Stomach smooth muscle (tissue), 2 donors: ENCODE results near the gene RPS6KA2.

Experiments used
- H3K27ac ChIP-seq: one replicate; pipeline ENCODE4 v1.7.0; 2013; ENCODE audit warnings: mild to moderate bottlenecking, low read length, inconsistent platforms
- H3K27me3 ChIP-seq, 2 donors: one replicate each; pipeline ENCODE4 v1.7.0; 2013; ENCODE audit warnings: low read length in 2 of 2; ENCODE audit not compliant: insufficient read depth in 2 of 2, control insufficient read depth in 1 of 2
- H3K36me3 ChIP-seq, 2 donors: one replicate each; pipeline ENCODE4 v1.7.0; 2013; ENCODE audit warnings: low read length in 2 of 2; ENCODE audit not compliant: control insufficient read depth in 2 of 2, insufficient read depth in 2 of 2
- H3K4me1 ChIP-seq: one replicate; pipeline ENCODE4 v1.7.0; 2013; ENCODE audit warnings: low read length; ENCODE audit not compliant: control insufficient read depth, insufficient read depth
- H3K4me3 ChIP-seq, 2 donors: one replicate each; pipeline ENCODE4 v1.7.0; 2013; ENCODE audit warnings: low read length in 2 of 2
- H3K9ac ChIP-seq, 2 donors: one replicate each; pipeline ENCODE4 v1.7.0; 2013; ENCODE audit warnings: low read length in 2 of 2, mild to moderate bottlenecking in 1 of 2
- H3K9me3 ChIP-seq, 2 donors: one replicate each; pipeline ENCODE4 v1.7.0; 2013; ENCODE audit warnings: low read length in 2 of 2; ENCODE audit not compliant: control insufficient read depth in 2 of 2
- donor health status: healthy.
- donor health status: Pancreatic carcinoma.

Gene RPS6KA2

DNA sequence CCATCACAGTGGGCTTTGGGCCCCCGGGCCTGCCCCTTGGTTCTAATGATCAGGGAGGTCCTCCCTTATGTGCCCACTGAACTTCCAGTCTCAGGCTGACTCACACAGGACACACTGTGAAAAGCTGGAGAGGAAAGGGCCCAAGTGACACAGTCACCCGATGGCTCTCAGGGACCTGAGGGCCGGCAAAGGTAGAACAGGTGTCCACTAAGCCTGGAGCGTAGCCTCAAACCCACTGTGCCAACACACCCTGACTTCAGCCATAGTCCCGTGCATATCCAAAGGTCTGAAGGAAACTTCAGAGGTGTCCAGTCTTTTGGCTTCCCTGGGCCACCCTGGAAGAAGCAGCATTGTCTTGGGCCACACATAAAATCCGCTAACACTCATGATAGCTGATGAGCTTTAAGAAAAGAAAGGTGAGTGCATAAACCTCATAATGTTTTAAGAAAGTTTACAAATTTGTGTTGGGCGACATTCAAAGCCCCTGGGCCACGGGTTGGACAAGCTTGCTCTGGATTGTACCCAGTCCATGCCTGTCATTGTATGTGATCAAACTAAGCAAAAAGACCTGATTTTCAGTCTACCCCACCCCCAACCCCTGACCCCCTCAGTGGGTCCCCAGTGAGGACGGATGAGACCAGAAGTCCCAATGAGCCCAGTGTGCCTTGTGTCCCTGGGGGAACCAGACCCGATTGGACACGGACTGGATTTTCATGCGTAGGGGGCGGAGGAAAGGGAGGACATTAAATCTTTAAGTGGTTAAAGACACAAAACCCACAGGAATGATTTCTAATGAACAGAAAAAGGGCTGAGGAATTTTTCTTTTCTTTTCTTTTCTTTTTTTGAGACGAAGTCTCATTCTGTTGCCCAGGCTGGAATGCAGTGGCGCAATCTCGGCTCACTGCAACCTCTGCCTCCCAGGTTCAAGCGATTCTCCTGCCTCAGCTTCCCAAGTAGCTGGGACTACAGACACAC is 46.7 kb downstream of the RPS6KA2 start:
- no peak overlapping the region for H3K9ac ChIP-seq
- peaks cover 6% of the 10 kb centered on the region for H3K4me1 ChIP-seq
- no peak overlapping the region for H3K27ac ChIP-seq
- no peaks in the 10 kb centered on the region for H3K27me3 ChIP-seq
- no peak overlapping the region for H3K4me3 ChIP-seq
- peaks cover 0 to 3% of the 10 kb centered on the region in 2 donors for H3K36me3 ChIP-seq
- no peaks in the 10 kb centered on the region for H3K9me3 ChIP-seq

DNA sequence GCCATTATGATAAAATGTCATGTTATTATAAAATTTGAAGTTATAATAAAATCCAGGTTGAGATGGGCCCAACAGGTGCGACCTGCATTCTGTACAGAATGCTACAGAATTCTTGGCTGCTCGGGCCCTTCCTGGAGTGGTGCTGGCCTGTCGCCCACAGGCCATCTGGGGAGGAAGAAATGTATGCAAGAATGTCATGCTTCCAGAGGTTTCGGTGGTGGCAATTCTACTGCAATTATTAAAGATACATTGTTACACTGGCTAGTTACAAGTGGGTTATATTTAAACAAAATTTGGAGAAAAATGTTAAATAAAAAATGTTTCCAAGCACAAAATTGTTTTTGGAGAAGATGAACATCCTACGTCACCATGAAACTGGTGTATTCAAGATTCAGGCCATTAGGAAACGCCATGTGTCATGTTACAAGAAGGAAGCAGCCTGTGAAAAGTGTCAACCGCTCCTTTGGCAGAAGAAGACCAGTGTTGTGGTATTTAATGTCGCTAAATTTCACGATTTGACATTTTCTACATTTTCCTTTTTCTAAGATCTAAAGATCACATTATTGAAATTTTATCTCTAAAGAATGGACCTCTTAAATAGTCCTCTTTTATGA is 47.7 kb downstream of the RPS6KA2 start:
- Histone ChIP-seq H3K27me3 (no peaks in the 10 kb centered on the region), H3K9ac (no peak overlapping the region), H3K9me3 (no peaks in the 10 kb centered on the region), H3K4me1 (peaks cover 6% of the 10 kb centered on the region), H3K36me3 (peaks cover 0 to 3% of the 10 kb centered on the region in 2 donors), H3K27ac (no peak overlapping the region), H3K4me3 (no peak overlapping the region)

DNA sequence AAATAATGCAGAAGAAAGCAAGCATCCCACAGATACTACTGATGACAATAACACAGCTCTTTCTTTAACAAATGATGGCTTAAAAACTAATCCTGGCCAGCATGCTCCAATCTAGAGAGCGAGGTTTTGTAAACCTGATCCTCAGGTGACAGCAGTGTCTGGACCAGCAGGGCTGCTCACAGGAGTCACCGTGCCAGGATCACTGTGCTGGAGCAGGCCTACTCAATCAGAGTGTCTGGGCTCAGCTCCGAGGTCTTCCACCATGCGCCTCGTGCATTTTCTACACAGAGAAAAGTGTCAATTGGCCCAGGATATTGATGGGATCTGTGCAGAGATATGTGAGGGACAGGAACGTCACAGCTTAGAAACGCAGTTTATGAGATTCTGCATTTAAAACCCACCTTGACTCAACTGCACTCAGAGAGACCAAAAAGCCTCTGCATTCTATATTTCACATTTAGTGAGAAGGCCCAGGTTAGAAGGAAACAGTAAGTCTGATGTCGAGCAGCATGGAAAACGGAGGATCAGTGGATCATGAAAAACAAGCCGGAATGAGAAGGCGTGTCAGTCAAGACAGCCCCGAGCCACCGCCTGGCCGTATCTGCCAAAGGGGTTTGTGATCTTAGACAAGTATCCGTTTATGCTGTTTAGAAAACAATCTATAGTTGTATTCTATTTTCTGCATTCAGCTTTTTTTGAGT is 48.4 kb downstream of the RPS6KA2 start:
- H3K9me3 ChIP-seq, result no peaks in the 10 kb centered on the region
- no peaks in the 10 kb centered on the region for H3K27me3 ChIP-seq
- H3K27ac ChIP-seq, result no peak overlapping the region
- H3K4me3 ChIP-seq, result no peak overlapping the region
- H3K4me1 ChIP-seq, result peaks cover under 1% of the 10 kb centered on the region
- no peak overlapping the region for H3K9ac ChIP-seq
- peaks cover 0 to 3% of the 10 kb centered on the region in 2 donors for H3K36me3 ChIP-seq

DNA sequence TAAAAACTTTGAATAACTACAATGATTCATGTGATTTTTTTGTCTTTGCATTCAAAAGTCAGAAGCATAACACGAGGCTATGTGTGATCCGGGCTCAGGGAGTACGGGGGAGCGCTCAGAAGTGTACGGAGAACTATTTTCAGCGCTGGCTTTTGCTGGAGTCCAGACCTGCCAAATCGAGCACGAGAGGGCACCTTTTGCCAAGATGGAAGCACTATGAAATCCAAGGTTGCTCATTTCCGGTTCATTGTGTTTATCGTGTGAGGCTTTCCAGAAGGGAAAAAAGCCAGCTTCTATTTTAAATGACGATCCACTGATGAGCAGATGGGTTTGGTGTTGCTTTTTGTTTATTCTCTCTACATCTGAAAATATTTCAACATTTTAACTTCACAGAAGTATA is 51.8 kb downstream of the RPS6KA2 start:
- no peak overlapping the region for H3K27ac ChIP-seq
- H3K9me3 ChIP-seq, result no peaks in the 10 kb centered on the region
- no peak overlapping the region for H3K9ac ChIP-seq
- no peaks in the 10 kb centered on the region for H3K4me1 ChIP-seq
- H3K36me3 ChIP-seq, result peaks cover 0 to 3% of the 10 kb centered on the region in 2 donors
- H3K4me3 ChIP-seq, result no peak overlapping the region
- no peaks in the 10 kb centered on the region for H3K27me3 ChIP-seq

DNA sequence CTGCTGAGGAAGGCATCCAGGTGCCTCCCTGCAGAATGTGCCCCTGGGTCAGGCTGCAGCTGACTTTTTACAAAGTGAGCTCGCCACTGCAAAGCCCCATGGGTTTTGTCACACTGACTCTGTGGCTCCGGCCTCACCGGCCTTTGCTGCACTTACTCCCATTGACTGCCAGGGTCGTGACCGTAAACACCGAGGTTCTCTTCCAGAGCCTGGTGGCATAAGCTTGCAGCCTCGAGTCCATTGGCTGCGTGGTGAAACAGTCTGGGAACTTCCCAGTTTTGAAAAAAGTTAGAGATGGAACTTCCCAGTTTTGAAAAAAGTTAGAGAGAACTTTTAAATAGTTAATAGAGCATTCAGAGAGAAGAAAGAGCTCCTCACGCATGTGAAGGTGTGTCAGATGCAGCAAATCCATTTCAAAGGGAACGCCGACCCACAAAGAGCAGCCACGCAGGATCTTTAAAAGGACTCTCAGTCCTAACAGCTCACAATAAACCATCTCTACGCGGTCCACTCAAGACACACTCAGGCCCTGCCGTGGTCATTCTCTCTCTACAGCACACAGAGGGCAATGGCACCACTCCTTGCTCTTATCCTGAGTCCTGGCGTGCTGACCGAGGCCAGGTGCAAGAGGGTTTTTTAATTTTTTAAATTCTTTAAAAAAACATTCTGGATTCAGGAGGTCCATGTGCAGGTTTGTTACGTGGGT is 53.4 kb downstream of the RPS6KA2 start:
- Histone ChIP-seq H3K27ac (no peak overlapping the region), H3K4me3 (no peak overlapping the region)

DNA sequence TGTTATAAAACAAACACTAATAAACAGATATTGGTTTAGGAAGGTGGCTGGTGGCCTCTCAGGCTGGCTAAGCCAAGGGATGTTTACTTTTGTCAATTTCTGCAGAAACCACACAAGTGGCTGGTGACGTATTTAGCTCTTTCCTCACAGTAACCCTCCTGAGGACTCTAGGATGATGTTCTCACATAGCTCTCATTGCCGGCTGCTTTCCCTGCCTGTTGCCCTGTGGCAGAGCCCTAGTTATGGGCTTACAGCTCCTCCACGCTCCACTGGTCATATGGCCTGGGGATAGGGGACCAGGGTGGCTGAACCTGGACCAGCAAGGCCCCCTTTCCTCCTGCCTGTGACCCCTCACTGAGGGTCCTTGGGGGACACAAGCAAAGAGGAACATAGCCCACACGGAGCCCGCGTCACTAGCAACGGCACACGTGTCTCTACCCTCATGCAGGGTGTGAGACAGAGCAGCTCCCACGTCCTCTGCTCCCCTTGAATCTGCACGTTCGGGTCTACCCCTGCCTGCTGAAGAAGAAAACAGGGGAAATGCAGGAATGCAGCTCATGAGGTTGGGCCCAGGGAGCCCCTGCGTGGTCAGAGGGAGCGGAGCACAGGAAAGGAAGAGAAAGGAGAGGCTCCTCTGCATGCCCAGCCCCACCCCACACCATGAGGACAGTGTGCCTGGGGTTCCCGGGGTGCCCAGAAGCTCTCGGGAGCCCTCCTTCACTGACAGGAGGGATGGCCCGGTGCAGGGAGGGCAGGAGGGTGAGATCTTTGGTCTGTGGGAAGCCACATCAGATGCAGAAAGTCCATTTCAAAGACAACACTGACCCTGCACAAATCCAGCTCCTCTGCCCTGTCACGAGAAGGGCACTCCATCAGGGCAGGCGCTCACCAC is 54.4 kb downstream of the RPS6KA2 start:
- Histone ChIP-seq H3K9me3 (no peaks in the 10 kb centered on the region), H3K27me3 (no peaks in the 10 kb centered on the region), H3K4me1 (no peaks in the 10 kb centered on the region), H3K27ac (no peak overlapping the region), H3K9ac (no peak overlapping the region), H3K36me3 (no peaks in the 10 kb centered on the region), H3K4me3 (no peak overlapping the region)

More for the DNA sequence above, 53.4 kb downstream of the RPS6KA2 start:
- no peak overlapping the region for H3K9ac ChIP-seq
- H3K9me3 ChIP-seq, result no peaks in the 10 kb centered on the region
- H3K36me3 ChIP-seq, result no peaks in the 10 kb centered on the region
- no peaks in the 10 kb centered on the region for H3K27me3 ChIP-seq
- H3K4me1 ChIP-seq, result no peaks in the 10 kb centered on the region

DNA sequence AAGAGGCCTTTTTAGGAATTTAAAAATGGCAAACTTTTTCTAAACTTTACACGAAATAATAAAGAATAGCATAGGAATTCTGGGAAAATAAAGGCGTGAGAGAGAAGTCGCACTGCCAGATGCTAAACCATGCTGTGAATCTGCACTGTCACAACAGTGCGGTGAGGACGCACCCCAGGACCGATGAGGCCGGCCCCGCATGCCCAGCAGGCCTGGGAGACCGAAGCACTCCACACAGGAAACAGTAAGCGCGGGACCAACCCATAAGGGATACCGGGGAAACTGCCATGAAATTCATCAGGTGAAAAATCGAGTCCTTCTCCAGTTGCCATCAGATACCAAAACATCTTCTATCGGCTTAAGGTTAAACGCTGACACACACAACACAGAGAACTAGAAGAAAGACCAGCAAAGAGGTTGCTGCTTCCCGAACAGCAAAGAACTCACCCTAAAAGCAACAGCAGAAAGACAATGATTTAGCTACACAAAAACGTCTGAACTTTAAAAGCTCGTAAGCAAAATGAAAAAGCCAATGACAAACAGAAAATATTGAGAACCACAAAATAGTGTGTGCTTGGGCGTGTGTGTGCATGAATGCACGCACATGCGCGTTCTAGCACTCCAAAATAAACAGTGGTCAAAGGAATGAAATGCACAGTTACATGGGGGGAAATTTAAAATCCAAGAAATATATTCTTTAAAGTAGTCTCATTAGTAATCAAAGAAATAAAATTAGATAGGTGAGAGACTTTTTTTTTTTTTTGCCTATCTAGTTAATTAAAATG is 55.9 kb downstream of the RPS6KA2 start:
- no peaks in the 10 kb centered on the region for H3K4me1 ChIP-seq
- H3K4me3 ChIP-seq, result no peak overlapping the region
- H3K9ac ChIP-seq, result no peak overlapping the region
- H3K27ac ChIP-seq, result no peak overlapping the region
- no peaks in the 10 kb centered on the region for H3K36me3 ChIP-seq
- no peaks in the 10 kb centered on the region for H3K9me3 ChIP-seq
- H3K27me3 ChIP-seq, result no peaks in the 10 kb centered on the region

DNA sequence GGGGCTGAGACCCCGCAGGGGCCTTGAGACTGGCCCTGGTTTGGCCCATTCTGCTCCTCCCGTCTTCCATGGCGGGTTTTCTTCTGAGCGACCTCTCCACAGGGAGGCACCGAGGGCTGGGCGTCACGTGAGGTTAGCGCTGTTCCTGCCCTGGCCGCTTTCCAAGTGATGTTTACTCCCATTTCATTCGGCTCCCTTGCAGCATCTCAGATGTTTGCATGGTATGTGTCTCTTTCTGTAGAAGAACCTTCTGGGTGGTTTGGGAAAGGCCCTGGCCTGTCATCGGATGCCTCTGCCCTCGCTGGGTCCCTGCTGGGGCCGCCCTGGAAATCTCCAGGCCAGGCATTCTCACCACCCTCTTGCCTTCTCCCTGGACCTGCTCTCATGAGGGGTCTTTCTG is 57.8 kb downstream of the RPS6KA2 start:
- Histone ChIP-seq H3K9ac (no peak overlapping the region), H3K27me3 (no peaks in the 10 kb centered on the region), H3K4me3 (no peak overlapping the region)

DNA sequence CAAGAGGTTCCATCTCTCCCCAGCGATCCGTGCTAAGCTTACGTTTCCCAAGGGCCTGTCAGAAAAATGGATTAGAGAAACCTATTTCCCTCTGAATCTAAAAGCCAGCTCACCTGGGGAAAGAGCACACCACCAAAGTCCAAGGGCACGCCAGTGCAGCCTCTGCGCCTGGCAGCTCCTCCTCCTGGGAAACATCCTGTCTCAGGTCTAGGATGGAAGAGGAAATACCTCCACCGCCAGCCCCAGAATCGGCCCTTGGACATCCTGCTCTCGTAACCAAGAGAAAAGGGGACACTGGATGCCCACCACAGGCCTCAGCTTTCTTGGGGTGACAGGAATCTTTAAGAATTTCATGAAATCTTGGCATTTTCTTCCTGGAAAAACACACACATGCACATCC is 59.2 kb downstream of the RPS6KA2 start:
- Histone ChIP-seq H3K36me3 (no peaks in the 10 kb centered on the region), H3K4me1 (peaks cover 5% of the 10 kb centered on the region), H3K27me3 (no peaks in the 10 kb centered on the region), H3K9me3 (no peaks in the 10 kb centered on the region), H3K4me3 (no peak overlapping the region), H3K27ac (no peak overlapping the region), H3K9ac (no peak overlapping the region)

More for the DNA sequence above, 57.8 kb downstream of the RPS6KA2 start:
- no peaks in the 10 kb centered on the region for H3K9me3 ChIP-seq
- H3K36me3 ChIP-seq, result no peaks in the 10 kb centered on the region
- H3K4me1 ChIP-seq, result peaks cover 5% of the 10 kb centered on the region
- H3K27ac ChIP-seq, result no peak overlapping the region
